Right atrium auricular region (tissue), 2 donors: ENCODE data around the gene BTNL8. TPM values are rescaled to one million over a fixed set of nuclear protein-coding genes. Genes with fewer than 3 reads are reported as not detected.

Experiments used
- DNase-seq: peaks from one replicate; pipeline ENCODE4 v3.0.0-alpha.2; 2019; ENCODE audit warnings: low spot score
- H3K27ac ChIP-seq, 2 donors: fragments of 200-600 bp; sonication (generic); 1 replicate in 1 of 2; 2 replicates in 1 of 2; pipeline ENCODE4 v1.5.1; 2016 to 2019
- H3K27me3 ChIP-seq, 2 donors: fragments of 200-600 bp; sonication (generic); one replicate each; pipeline versions ENCODE4 v1.5.1 to v1.6.0; 2017 to 2019
- H3K36me3 ChIP-seq: fragments of 200-600 bp; sonication (generic); one replicate; pipeline ENCODE4 v1.5.1; 2016
- H3K4me1 ChIP-seq, 2 donors: fragments of 200-600 bp; sonication (generic); one replicate each; pipeline versions ENCODE4 v1.5.1 to v1.6.0; 2017 to 2019
- H3K4me3 ChIP-seq, 2 donors: fragments of 200-600 bp; sonication (generic); 1 replicate in 1 of 2; 2 replicates in 1 of 2; pipeline ENCODE4 v1.5.1; 2017 to 2019; ENCODE audit warnings: mild to moderate bottlenecking in 1 of 2, moderate library complexity in 1 of 2
- H3K9me3 ChIP-seq, 2 donors: fragments of 200-600 bp; sonication (generic); one replicate each; pipeline ENCODE4 v1.5.1; 2019
- total RNA-seq, 2 donors: library from RNA; depleted of rRNA; stranded (reverse); fragments of >200 nt; gene quantifications; one replicate each; pipeline ENCODE4 v1.1.0, GENCODE V29; 2016
- TF ChIP-seq, protein P1 (sequence below), 2 donors: fragments of 200-600 bp; sonication (generic); IDR thresholded peaks; one replicate each; pipeline ENCODE4 v1.5.1; 2019; ENCODE audit warnings: antibody characterized with exemption in 2 of 2

The BTNL8 gene
- total RNA-seq, 2 donors from 2014 or later = 0.48 to 0.59 TPM

DNA sequence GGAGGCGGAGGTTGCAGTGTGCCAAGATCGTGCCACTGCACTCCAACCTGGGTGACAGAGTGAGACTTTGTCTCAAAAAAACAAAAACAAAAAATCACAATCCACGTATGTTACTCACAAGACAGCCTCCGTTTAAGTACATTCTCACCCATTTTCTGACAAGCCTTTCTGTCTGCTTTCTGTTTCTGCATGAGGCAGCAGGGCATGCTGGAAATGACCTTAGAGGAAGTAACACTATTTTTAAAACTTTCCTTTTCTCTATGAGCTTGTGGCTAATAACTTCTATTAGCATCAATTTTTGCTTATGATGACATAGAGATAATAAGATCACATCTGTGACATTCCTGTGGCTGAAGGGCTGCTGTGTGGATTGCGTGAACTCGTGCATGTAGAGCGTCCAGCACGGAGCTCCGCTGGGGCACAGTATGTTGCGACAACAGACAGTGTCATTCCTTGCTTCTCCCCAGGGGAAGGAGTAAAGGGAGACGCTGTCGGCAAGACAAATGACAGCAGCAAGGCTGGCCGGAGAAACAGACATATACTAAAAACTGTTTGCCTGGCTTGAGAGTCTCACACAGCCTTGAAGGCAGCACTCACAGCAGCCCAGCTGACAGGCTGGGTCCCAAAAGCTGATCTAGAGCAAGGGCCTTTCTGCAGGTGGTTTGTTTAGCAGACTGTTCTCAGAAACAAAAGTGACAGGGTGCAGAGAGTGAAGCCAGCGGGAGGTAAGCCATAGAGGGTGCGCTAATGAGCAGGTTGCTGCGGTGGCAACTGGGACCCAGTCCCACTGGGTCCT, 91.3 kb downstream of the BTNL8 start:
- Histone ChIP-seq H3K4me1 (no peaks in the 10 kb centered on the region), H3K4me3 (no peak overlapping the region), H3K27ac (no peak overlapping the region), H3K27me3 (no peaks in the 10 kb centered on the region), H3K9me3 (no peaks in the 10 kb centered on the region), H3K36me3 (no peaks in the 10 kb centered on the region)
- DNase-seq = no peak
- TF ChIP-seq, protein P1, sequence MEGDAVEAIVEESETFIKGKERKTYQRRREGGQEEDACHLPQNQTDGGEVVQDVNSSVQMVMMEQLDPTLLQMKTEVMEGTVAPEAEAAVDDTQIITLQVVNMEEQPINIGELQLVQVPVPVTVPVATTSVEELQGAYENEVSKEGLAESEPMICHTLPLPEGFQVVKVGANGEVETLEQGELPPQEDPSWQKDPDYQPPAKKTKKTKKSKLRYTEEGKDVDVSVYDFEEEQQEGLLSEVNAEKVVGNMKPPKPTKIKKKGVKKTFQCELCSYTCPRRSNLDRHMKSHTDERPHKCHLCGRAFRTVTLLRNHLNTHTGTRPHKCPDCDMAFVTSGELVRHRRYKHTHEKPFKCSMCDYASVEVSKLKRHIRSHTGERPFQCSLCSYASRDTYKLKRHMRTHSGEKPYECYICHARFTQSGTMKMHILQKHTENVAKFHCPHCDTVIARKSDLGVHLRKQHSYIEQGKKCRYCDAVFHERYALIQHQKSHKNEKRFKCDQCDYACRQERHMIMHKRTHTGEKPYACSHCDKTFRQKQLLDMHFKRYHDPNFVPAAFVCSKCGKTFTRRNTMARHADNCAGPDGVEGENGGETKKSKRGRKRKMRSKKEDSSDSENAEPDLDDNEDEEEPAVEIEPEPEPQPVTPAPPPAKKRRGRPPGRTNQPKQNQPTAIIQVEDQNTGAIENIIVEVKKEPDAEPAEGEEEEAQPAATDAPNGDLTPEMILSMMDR (IDR thresholded peaks at IDR 0.05) = no peak

DNA sequence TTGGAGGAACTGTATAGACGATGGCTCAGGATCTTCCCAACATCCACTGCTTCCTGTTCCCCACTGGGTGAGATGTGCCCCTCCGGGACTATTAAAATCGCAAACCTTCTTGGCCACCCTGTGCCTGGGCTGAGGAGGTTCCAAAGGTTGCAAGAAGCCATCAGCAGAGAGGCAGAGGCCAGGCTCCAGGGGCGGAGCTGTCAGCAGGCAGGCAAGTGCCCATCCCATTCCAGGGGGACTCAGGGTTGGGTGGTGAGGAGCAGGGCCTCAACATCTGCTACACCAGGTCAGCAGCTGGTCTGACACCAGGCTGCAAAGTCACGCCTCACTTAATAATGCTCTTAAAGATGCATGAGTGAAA, 91.9 kb downstream of the BTNL8 start:
- TF ChIP-seq, protein P1 (IDR thresholded peaks at IDR 0.05) = no peak
- no peaks in the 10 kb centered on the region for H3K36me3 ChIP-seq
- DNase-seq = no peak
- no peaks in the 10 kb centered on the region for H3K4me1 ChIP-seq
- H3K27me3 ChIP-seq = no peaks in the 10 kb centered on the region
- no peak overlapping the region for H3K4me3 ChIP-seq
- no peak overlapping the region for H3K27ac ChIP-seq
- no peaks in the 10 kb centered on the region for H3K9me3 ChIP-seq

Other genes starting within 250 kb of the BTNL8 start
- 1 to 10 TPM; 2.0 to 4.2 TPM for gene FLT4, start 249.6 kb upstream of the BTNL8 start, total RNA-seq
- gene OR2Y1, start 159.1 kb upstream of the BTNL8 start, total RNA-seq = not detected
- 100 to 1,000 TPM in 1 of 2 donors, 10 to 100 TPM in 1; 84.1 to 130 TPM for gene MGAT1, start 96.4 kb upstream of the BTNL8 start, total RNA-seq
- 10 to 100 TPM; 10.6 to 13.1 TPM for gene ZFP62, start 37.9 kb upstream of the BTNL8 start, total RNA-seq
- not detected for gene BTNL3, start 89.7 kb downstream of the BTNL8 start, total RNA-seq
- gene BTNL9, start 141.1 kb downstream of the BTNL8 start, total RNA-seq = 10 to 100 TPM in 1 of 2 donors, 1 to 10 TPM in 1; 5.3 to 23.5 TPM
- gene OR2V1, start 232.0 kb downstream of the BTNL8 start, total RNA-seq = not detected
- gene OR2V2, start 248.4 kb downstream of the BTNL8 start, total RNA-seq = not detected